ENCODE results near the gene RPA3.

DNA sequence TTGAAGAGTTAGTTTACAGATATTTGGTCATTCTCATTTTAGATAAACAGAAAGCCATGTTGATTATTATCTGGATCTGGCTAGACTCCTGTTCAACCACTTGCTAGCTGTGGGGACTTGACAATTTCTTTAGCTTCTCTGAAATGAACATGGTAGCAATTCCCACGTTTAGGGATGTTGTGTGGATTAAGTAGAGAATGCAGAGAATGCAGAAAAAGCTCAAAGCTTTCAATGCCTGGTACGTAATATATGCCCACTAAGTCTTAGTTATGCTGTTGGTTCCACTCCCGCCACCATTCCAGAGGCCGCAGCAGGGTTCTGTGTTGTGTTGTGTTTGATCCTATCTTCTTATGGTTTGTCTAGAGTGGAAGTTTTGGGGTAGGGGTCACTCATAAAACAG is 39.2 kb upstream of the RPA3 start:
- TF ChIP-seq, protein P1, sequence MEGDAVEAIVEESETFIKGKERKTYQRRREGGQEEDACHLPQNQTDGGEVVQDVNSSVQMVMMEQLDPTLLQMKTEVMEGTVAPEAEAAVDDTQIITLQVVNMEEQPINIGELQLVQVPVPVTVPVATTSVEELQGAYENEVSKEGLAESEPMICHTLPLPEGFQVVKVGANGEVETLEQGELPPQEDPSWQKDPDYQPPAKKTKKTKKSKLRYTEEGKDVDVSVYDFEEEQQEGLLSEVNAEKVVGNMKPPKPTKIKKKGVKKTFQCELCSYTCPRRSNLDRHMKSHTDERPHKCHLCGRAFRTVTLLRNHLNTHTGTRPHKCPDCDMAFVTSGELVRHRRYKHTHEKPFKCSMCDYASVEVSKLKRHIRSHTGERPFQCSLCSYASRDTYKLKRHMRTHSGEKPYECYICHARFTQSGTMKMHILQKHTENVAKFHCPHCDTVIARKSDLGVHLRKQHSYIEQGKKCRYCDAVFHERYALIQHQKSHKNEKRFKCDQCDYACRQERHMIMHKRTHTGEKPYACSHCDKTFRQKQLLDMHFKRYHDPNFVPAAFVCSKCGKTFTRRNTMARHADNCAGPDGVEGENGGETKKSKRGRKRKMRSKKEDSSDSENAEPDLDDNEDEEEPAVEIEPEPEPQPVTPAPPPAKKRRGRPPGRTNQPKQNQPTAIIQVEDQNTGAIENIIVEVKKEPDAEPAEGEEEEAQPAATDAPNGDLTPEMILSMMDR (optimal IDR thresholded peaks at IDR 0.05 in 1 of 3, IDR thresholded peaks at IDR 0.05 in 1 of 3, conservative IDR thresholded peaks at IDR 0.05 in 1 of 3; ENCODE audit: extremely low read depth in 1 of 3, insufficient read depth in 2 of 3, low read length in 3 of 3) = no peak
- TF ChIP-seq EZH2 (IDR thresholded peaks at IDR 0.05; ENCODE audit: low read length) = no peak
